GM23248 (cell line): Measurements from ENCODE around the gene ACP1.

ENCODE experiments used
- EZH2 ChIP-seq: fragments of 200-600 bp; sonication (generic); IDR thresholded peaks from 2 replicates; pipeline ENCODE4 v1.6.1; 2018; ENCODE audit warnings: antibody characterized with exemption, mild to moderate bottlenecking; ENCODE audit not compliant: insufficient read depth, poor library complexity, severe bottlenecking
- EZH2phosphoT487 ChIP-seq: fragments of 200-600 bp; sonication (generic); IDR thresholded peaks from 2 replicates; pipeline ENCODE4 v1.6.1; 2018; ENCODE audit warnings: antibody characterized with exemption, moderate library complexity, mild to moderate bottlenecking, low read depth; ENCODE audit not compliant: insufficient read depth

GRCh38 chr2:287471-287885 lies 22.7 kb downstream of the ACP1 start:
- 0 out of 2 replicates have a peak, but pooled peaks have one; percentile 45 for TF ChIP-seq EZH2phosphoT487
- peak; percentile 67 for TF ChIP-seq EZH2
